Upper lobe of right lung (tissue), 1 donor: Measurements from ENCODE around the gene TDRD9. TPM values are rescaled to one million over a fixed set of nuclear protein-coding genes. Genes with fewer than 3 reads are reported as not detected.

ENCODE experiments used
- ATAC-seq: fragments of 200-7000 bp; cut with Tn5 transposase; one replicate; pipeline ENCODE4 v1.9.1; 2020; ENCODE audit warnings: mild to moderate bottlenecking, moderate library complexity
- DNase-seq: peaks from one replicate; pipeline ENCODE4 v3.0.0-alpha.2; 2020
- H3K27ac ChIP-seq: fragments of 200-600 bp; one replicate; pipeline ENCODE4 v1.8.0; 2022
- H3K27me3 ChIP-seq: fragments of 200-600 bp; one replicate; pipeline ENCODE4 v1.8.0; 2022; ENCODE audit warnings: mild to moderate bottlenecking
- H3K36me3 ChIP-seq: fragments of 200-600 bp; one replicate; pipeline ENCODE4 v1.8.0; 2022
- H3K4me1 ChIP-seq: fragments of 200-600 bp; one replicate; pipeline ENCODE4 v1.8.0; 2022
- H3K4me3 ChIP-seq: fragments of 200-600 bp; one replicate; pipeline ENCODE4 v1.8.0; 2022; ENCODE audit warnings: mild to moderate bottlenecking
- H3K9me3 ChIP-seq: fragments of 200-600 bp; one replicate; pipeline ENCODE4 v1.8.0; 2022
- CTCF ChIP-seq: fragments of 200-600 bp; IDR thresholded peaks from one replicate; pipeline ENCODE4 v1.8.0; 2022; ENCODE audit warnings: antibody characterized with exemption
- intact Hi-C: fragments of 100-400 bp; cut with DNase I; formaldehyde crosslinking; loops from one replicate; pipeline ENCODE4 v1.11.0; 2022
- total RNA-seq: library from RNA; stranded (reverse); fragmentation: NEBNext Ultra II Directional; extraction: Animal tissue kit (Norgen Biotek cat#: 25700); gene quantifications from one replicate; pipeline ENCODE4 v1.2.1, GENCODE V29; 2021
- donor health status: DM: no; HTN: yes; CAD: no; lungs with severe emphysema.

TDRD9 gene
- total RNA-seq, 1 donor from 2014 or later = 6.2 TPM

GRCh38 chr14:103932791-103933490 lies 4.7 kb downstream of the TDRD9 start:
- no peak for TF ChIP-seq CTCF
- Histone ChIP-seq H3K36me3 (no peaks in the 10 kb centered on the region), H3K9me3 (no peaks in the 10 kb centered on the region), H3K4me3 (peak overlapping the region; percentile 8), H3K27ac (no peak overlapping the region), H3K27me3 (no peaks in the 10 kb centered on the region), H3K4me1 (no peaks in the 10 kb centered on the region)
- intact Hi-C loops = no loop called here
- DNase-seq (no peak), ATAC-seq (peak; percentile 28)

- Histone ChIP-seq H3K4me1 (no peaks in the 10 kb centered on the region), H3K36me3 (no peaks in the 10 kb centered on the region), H3K27ac (no peak overlapping the region), H3K9me3 (no peaks in the 10 kb centered on the region), H3K4me3 (no peak overlapping the region), H3K27me3 (no peaks in the 10 kb centered on the region)
- ATAC-seq (no peak), DNase-seq (no peak)
- intact Hi-C loops = no loop called here
- no peak for TF ChIP-seq CTCF
These were observed 6.8 kb downstream of the TDRD9 start for GRCh38 chr14:103935102-103935501.

- Histone ChIP-seq H3K4me3 (no peak overlapping the region), H3K27ac (no peak overlapping the region), H3K36me3 (no peaks in the 10 kb centered on the region), H3K4me1 (no peaks in the 10 kb centered on the region), H3K9me3 (no peaks in the 10 kb centered on the region), H3K27me3 (peaks cover 5% of the 10 kb centered on the region)
- DNase-seq = no peak
- TF ChIP-seq CTCF = no peak
- ATAC-seq = no peak
- intact Hi-C loops = no loop called here
These were observed 13.2 kb downstream of the TDRD9 start for GRCh38 chr14:103941462-103941861.

GRCh38 chr14:103941973-103942736 lies 13.9 kb downstream of the TDRD9 start, which contains the start of gene RD3L:
Gene RD3L, minus strand, starts transcription at chr14:103942529. Its CDS starts 834 bp downstream, at chr14:103941695.
- no peaks in the 10 kb centered on the region for H3K4me1 ChIP-seq
- H3K36me3 ChIP-seq = no peaks in the 10 kb centered on the region
- H3K9me3 ChIP-seq = no peaks in the 10 kb centered on the region
- no peak for TF ChIP-seq CTCF
- H3K27me3 ChIP-seq = peaks cover 5% of the 10 kb centered on the region
- no peak within 1 kb of the TSS for H3K4me3 ChIP-seq
- no peak within 1 kb of the TSS for H3K27ac ChIP-seq
- ATAC-seq = no peak
- intact Hi-C loops = no loop called here
- DNase-seq = no peak

- Histone ChIP-seq H3K27me3 (peaks cover 5% of the 10 kb centered on the region), H3K4me1 (no peaks in the 10 kb centered on the region), H3K27ac (no peak overlapping the region), H3K9me3 (no peaks in the 10 kb centered on the region), H3K36me3 (no peaks in the 10 kb centered on the region), H3K4me3 (no peak overlapping the region)
- no peak for DNase-seq
- no peak for ATAC-seq
- intact Hi-C loops = no loop called here
- TF ChIP-seq CTCF = no peak
These were observed 15.4 kb downstream of the TDRD9 start for GRCh38 chr14:103943673-103944072.
